Breast epithelium (tissue), 3 donors: ENCODE results near the gene PLXND1.

Experiments
- CTCF ChIP-seq, 3 donors: fragments of 450-650 bp; IDR thresholded peaks; one replicate each; pipeline ENCODE4 v1.5.1; 2016 to 2017; ENCODE audit warnings: antibody characterized with exemption in 3 of 3, mild to moderate bottlenecking in 3 of 3, moderate library complexity in 3 of 3
- POLR2A ChIP-seq: fragments of 450-650 bp; IDR thresholded peaks from one replicate; pipeline ENCODE4 v1.6.1; 2016; ENCODE audit warnings: antibody characterized with exemption, mild to moderate bottlenecking, moderate library complexity
- POLR2AphosphoS5 ChIP-seq, 3 donors: sonication (generic); formaldehyde crosslinking; IDR thresholded peaks; one replicate each; pipeline ENCODE4 v1.6.1; 2017; ENCODE audit warnings: antibody characterized with exemption in 3 of 3

- no peak for TF ChIP-seq POLR2A
- no peak for TF ChIP-seq POLR2AphosphoS5 (IDR thresholded peaks at IDR 0.05)
- TF ChIP-seq CTCF (IDR thresholded peaks at IDR 0.05), result no peak
Measured at GRCh38 chr3:129555616-129556357, 50.7 kb downstream of the PLXND1 start.
